PC-9 (cell line): ENCODE results near the gene PTH1R. TPM values are rescaled to one million over a fixed set of nuclear protein-coding genes. Genes with fewer than 3 reads are reported as not detected.

Experiments used
- BruUV-seq: library from RNA; stranded (reverse); fragments of 400-500 nt; replicated peaks from 2 replicates; lab custom pipeline; 2021; lab: Mats Ljungman, UMichigan
- CTCF ChIA-PET: fragments of 300-600 bp; sonication (Branson Sonifier 250); formaldehyde crosslinking; loops from one replicate; lab custom pipeline; 2022; ENCODE audit warnings: antibody characterized with exemption; lab: Charles Lee
- POLR2A ChIA-PET: fragments of 300-600 bp; sonication (Branson Sonifier 250); formaldehyde crosslinking; loops from one replicate; lab custom pipeline; 2022; ENCODE audit warnings: antibody characterized with exemption; ENCODE audit not compliant: unreplicated experiment; lab: Charles Lee
- DNase-seq, 2 experiments: peaks; one replicate each; pipeline versions ENCODE4 v3.0.0 to v3.0.0-alpha.2; 2015 to 2022; ENCODE audit warnings: mixed read lengths in 1 of 2
- H2AFZ ChIP-seq: fragments of 200-600 bp; sonication (generic); 2 replicates; pipeline ENCODE4 v1.8.1; 2017; ENCODE audit warnings: antibody characterized with exemption
- H3F3A ChIP-seq: fragments of 200-600 bp; sonication (generic); 2 replicates; pipeline ENCODE4 v1.8.1; 2017; ENCODE audit warnings: antibody characterized with exemption, mild to moderate bottlenecking, low read depth; ENCODE audit not compliant: insufficient read depth
- H3K27ac ChIP-seq: fragments of 200-600 bp; sonication (generic); 2 replicates; pipeline ENCODE4 v1.6.1; 2016; ENCODE audit warnings: mixed run types
- H3K27me3 ChIP-seq: fragments of 200-600 bp; sonication (generic); 2 replicates; pipeline ENCODE4 v1.6.1; 2016; ENCODE audit warnings: low read depth, mixed run types; ENCODE audit not compliant: insufficient read depth
- H3K36me3 ChIP-seq: fragments of 200-600 bp; sonication (generic); 2 replicates; pipeline ENCODE4 v1.6.1; 2016; ENCODE audit warnings: low read depth, mixed run types
- H3K4me1 ChIP-seq: fragments of 200-600 bp; sonication (generic); replicated peaks from 2 replicates; pipeline ENCODE4 v1.6.1; 2016; ENCODE audit warnings: mixed run types; ENCODE audit not compliant: insufficient read depth
- H3K4me2 ChIP-seq: fragments of 200-600 bp; sonication (generic); 2 replicates; pipeline ENCODE4 v1.6.1; 2017; ENCODE audit warnings: mixed run types
- H3K4me3 ChIP-seq: fragments of 200-600 bp; sonication (generic); 2 replicates; pipeline ENCODE4 v1.6.1; 2016; ENCODE audit warnings: mixed run types
- H3K79me2 ChIP-seq: fragments of 200-600 bp; sonication (generic); 2 replicates; pipeline ENCODE4 v1.6.1; 2017; ENCODE audit warnings: low read depth, mixed run types
- H3K9me2 ChIP-seq: fragments of 200-600 bp; sonication (generic); 2 replicates; pipeline ENCODE4 v1.8.1; 2017; ENCODE audit warnings: mild to moderate bottlenecking; ENCODE audit not compliant: insufficient read depth
- H3K9me3 ChIP-seq: fragments of 200-600 bp; sonication (generic); 2 replicates; pipeline ENCODE4 v1.8.1; 2016; ENCODE audit warnings: low read depth; ENCODE audit not compliant: insufficient read depth
- H4K20me1 ChIP-seq: fragments of 200-600 bp; sonication (generic); 2 replicates; pipeline ENCODE4 v1.8.1; 2017; ENCODE audit not compliant: insufficient read depth
- EZH2 ChIP-seq: fragments of 200-600 bp; sonication (generic); IDR thresholded peaks from 2 replicates; pipeline ENCODE4 v1.8.0; 2017; ENCODE audit warnings: antibody characterized with exemption, low read depth
- intact Hi-C: fragments of 100-400 bp; cut with micrococcal nuclease; formaldehyde crosslinking; loops from one replicate; pipeline ENCODE4 v1.10.0; 2022; ENCODE audit not compliant: unreplicated experiment
- total RNA-seq: library from RNA; stranded (reverse); gene quantifications from 2 replicates; pipeline ENCODE4 v1.2.3, GENCODE V29; 2021
- TF ChIP-seq, protein P1 (sequence below): fragments of 200-600 bp; sonication (generic); conservative IDR thresholded peaks from 2 replicates; pipeline ENCODE4 v1.6.1; 2017; ENCODE audit warnings: mixed run types, antibody characterized with exemption, mild to moderate bottlenecking, moderate library complexity

The PTH1R gene
- total RNA-seq, 1 experiment from 2014 or later: not detected

DNA sequence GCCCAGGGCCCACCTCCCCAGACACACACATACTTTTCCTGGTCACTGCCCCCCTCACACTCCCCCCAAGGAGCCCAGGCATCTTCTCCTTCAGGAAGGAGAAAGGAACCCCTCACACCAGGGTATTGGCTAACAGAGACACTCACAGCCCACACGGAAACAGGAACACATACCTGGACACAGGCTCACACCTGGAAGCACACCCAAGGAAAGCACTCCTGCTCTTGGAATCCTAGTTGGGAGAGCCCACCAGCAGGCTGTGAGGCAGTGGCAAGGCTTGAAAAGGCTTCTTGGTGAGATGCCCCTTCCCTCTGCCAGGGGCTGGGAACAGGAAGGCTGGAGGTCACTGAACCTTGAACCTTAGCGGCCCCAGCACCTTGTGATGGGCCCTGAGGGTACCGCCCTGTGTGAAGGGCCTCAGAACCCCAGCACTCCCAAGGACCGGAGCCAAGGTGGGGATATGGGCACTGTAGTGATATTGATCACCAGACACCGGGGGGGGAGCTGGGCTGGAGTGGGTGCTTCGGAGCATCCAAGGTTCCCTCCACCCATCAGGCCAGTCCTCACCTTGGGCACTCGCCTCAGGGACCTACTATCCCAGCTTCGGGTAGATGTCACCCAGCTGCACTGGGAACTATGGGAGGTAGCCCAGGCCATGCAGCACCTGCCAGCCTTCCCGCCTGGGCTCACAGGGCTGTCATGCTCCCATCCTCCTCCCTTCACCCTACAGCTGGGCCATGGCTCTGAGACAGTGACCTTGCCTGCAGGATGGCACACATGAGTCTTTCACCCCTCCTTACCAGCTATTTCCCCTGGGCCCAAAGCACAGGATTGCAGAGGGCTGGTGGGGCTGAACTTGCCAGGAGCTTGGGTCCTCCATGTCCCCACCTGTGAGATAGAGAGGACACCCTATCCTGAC lies 30.6 kb upstream of the PTH1R start:
- H3K36me3 ChIP-seq: no peaks in the 10 kb centered on the region
- H3K79me2 ChIP-seq: no peaks in the 10 kb centered on the region
- H3F3A ChIP-seq: no peaks in the 10 kb centered on the region
- H3K4me1 ChIP-seq: 0 out of 2 replicates have a peak, but pooled peaks cover 5% of the 10 kb centered on the region
- intact Hi-C loops: loop anchor here (2.0 kb wide), 1 partner anchor 62 kb away; no protein-coding TSS in a partner anchor
- no peak for DNase-seq
- no peaks in the 10 kb centered on the region for H3K9me3 ChIP-seq
- ChIA-PET POLR2A (interaction anchor here (0.5 to 0.7 kb wide), 2 partner anchors 534 to 627 kb away, joined by 3 to 4 read pairs; partner anchors contain the start of gene PTPN23), CTCF (interaction anchor here (0.6 to 0.9 kb wide), 5 partner anchors 20 to 1086 kb away, joined by 6 to 12 read pairs (median 7); no protein-coding TSS in a partner anchor)
- H2AFZ ChIP-seq: no peak overlapping the region; the same call in 1 of the 2 replicates
- H3K4me2 ChIP-seq: peak overlapping the region; percentile 80
- peak overlapping the region; percentile 59; the same call in 1 of the 2 replicates for H3K4me3 ChIP-seq
- no peaks in the 10 kb centered on the region for H3K9me2 ChIP-seq
- no peak overlapping the region for H3K27ac ChIP-seq
- no TSS peak for BruUV-seq
- no peaks in the 10 kb centered on the region for H3K27me3 ChIP-seq
- H4K20me1 ChIP-seq: no peaks in the 10 kb centered on the region
- TF ChIP-seq, protein P1, sequence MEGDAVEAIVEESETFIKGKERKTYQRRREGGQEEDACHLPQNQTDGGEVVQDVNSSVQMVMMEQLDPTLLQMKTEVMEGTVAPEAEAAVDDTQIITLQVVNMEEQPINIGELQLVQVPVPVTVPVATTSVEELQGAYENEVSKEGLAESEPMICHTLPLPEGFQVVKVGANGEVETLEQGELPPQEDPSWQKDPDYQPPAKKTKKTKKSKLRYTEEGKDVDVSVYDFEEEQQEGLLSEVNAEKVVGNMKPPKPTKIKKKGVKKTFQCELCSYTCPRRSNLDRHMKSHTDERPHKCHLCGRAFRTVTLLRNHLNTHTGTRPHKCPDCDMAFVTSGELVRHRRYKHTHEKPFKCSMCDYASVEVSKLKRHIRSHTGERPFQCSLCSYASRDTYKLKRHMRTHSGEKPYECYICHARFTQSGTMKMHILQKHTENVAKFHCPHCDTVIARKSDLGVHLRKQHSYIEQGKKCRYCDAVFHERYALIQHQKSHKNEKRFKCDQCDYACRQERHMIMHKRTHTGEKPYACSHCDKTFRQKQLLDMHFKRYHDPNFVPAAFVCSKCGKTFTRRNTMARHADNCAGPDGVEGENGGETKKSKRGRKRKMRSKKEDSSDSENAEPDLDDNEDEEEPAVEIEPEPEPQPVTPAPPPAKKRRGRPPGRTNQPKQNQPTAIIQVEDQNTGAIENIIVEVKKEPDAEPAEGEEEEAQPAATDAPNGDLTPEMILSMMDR: no peak

DNA sequence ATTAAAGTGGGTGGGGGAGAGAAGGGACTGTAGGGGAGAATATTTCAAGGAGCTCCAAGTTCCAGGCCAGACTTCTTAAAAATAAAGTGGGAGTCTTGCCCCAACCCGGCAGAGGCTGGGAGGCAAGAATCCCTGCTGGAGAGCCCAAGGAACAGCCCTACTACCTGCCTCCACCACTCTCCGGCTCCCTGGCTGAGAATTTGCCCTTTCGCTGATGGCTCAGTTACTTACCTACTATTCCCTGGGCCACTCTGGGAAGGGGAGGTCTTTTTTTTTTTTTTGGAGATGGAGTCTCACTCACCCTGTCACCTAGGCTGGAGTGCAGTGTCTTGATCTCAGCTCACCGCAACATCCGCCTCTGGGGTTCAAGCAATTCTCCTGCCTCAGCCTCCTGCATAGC lies 29.8 kb upstream of the PTH1R start:
- H3K4me3 ChIP-seq: no peak overlapping the region
- H3K9me3 ChIP-seq: no peaks in the 10 kb centered on the region
- CTCF ChIA-PET: interaction anchor here (0.6 to 0.7 kb wide), 2 partner anchors 385 to 1087 kb away, joined by 6 to 7 read pairs; no protein-coding TSS in a partner anchor
- H3F3A ChIP-seq: no peaks in the 10 kb centered on the region
- H3K4me1 ChIP-seq: 0 out of 2 replicates have a peak, but pooled peaks cover 5% of the 10 kb centered on the region
- no peaks in the 10 kb centered on the region for H3K9me2 ChIP-seq
- no peaks in the 10 kb centered on the region for H3K27me3 ChIP-seq
- no peak overlapping the region for H2AFZ ChIP-seq
- TF ChIP-seq, protein P1: no peak
- TF ChIP-seq EZH2: no peak
- no TSS peak for BruUV-seq
- no peaks in the 10 kb centered on the region for H3K79me2 ChIP-seq
- DNase-seq: no peak
- no peak overlapping the region for H3K27ac ChIP-seq
- POLR2A ChIA-PET: interaction anchor here (0.7 kb wide), 1 partner anchor 626 kb away, joined by 3 read pairs; no protein-coding TSS in a partner anchor
- no peaks in the 10 kb centered on the region for H4K20me1 ChIP-seq
- H3K4me2 ChIP-seq: no peak overlapping the region
- intact Hi-C loops: loop anchor here (2.0 kb wide), 1 partner anchor 61 kb away; no protein-coding TSS in a partner anchor
- no peaks in the 10 kb centered on the region for H3K36me3 ChIP-seq

DNA sequence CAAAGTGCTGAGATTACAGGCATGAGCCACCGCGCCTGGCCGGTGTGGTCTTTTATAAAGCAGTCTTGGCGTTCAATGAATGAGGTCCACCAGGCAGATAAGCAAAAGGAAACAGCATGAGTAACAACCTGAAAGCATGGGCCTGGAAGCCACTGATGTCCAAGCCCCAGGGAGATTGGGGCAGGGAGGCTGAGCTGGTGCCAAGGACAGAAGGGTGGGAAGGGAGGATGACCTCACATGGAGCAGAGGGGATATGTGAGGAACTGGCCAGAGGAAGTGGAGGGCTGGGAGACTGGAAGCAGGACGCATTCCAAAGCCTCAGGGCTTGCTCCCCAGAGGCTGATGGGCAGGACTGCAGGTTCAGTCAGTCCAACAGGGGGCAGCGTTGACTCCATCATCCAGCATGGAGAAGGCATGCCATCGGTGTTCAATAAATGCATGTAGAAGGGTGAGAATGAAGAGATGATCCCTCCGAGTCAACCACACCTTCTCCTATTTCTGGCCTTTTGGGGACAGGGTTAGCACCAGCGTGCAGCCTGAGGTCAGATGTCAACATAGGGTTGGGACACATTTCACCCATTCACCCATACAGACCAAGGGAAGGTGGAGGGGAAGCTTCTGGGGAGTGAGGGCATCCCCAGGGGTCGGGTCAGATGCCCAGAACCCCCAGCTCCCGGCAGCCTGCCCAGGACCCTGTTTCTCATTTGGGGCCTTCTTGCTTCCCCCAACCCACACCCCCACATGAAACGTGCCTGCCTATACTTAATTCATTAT lies 29.1 kb upstream of the PTH1R start:
- Histone ChIP-seq H3K27ac (no peak overlapping the region), H3K4me1 (0 out of 2 replicates have a peak, but pooled peaks cover 5% of the 10 kb centered on the region), H3K79me2 (no peaks in the 10 kb centered on the region), H3K9me3 (no peaks in the 10 kb centered on the region), H3K4me3 (no peak overlapping the region), H4K20me1 (no peaks in the 10 kb centered on the region), H3F3A (no peaks in the 10 kb centered on the region), H3K27me3 (no peaks in the 10 kb centered on the region), H3K9me2 (no peaks in the 10 kb centered on the region), H3K36me3 (no peaks in the 10 kb centered on the region), H2AFZ (no peak overlapping the region), H3K4me2 (no peak overlapping the region)
- peak in 1 of 2 experiments; percentile 23 for DNase-seq
- POLR2A ChIA-PET: no interaction called here
- intact Hi-C loops: no loop called here
- BruUV-seq: no TSS peak
- CTCF ChIA-PET: no interaction called here
- TF ChIP-seq EZH2: no peak
- TF ChIP-seq, protein P1: peak; percentile 54
